Nephron progenitor cell (in vitro differentiated cells): ENCODE results near the gene KCNB1.
A peak's percentile ranks its signal among the peaks of the same experiment; 100 is the strongest.

ENCODE experiments used
- DNase-seq: peaks from one replicate; pipeline ENCODE4 v3.0.0; 2021
- H3K27ac Mint-ChIP-seq: 2 replicates; pipeline ENCODE4 v1.8.0; 2021; ENCODE audit warnings: mild to moderate bottlenecking, moderate library complexity, mixed read lengths
- H3K27me3 Mint-ChIP-seq: 2 replicates; pipeline ENCODE4 v1.8.0; 2021; ENCODE audit warnings: mild to moderate bottlenecking, low read depth, mixed read lengths; ENCODE audit not compliant: poor library complexity
- H3K36me3 Mint-ChIP-seq: 2 replicates; pipeline ENCODE4 v1.8.0; 2021; ENCODE audit warnings: low read depth, mixed read lengths
- H3K4me1 Mint-ChIP-seq: 2 replicates; pipeline ENCODE4 v1.8.0; 2021; ENCODE audit warnings: mixed read lengths
- H3K4me3 Mint-ChIP-seq: 2 replicates; pipeline ENCODE4 v1.8.0; 2021; ENCODE audit warnings: mild to moderate bottlenecking, moderate library complexity, mixed read lengths
- H3K9me3 Mint-ChIP-seq: 2 replicates; pipeline ENCODE4 v1.8.0; 2021; ENCODE audit warnings: mild to moderate bottlenecking, moderate library complexity, mixed read lengths
- CTCF ChIP-seq: fragments of 200-600 bp; sonication (generic); IDR thresholded peaks from 2 replicates; pipeline ENCODE4 v1.5.0; 2021; ENCODE audit warnings: antibody characterized with exemption

Gene KCNB1

GRCh38 chr20:49446080-49446479 is 36.4 kb downstream of the KCNB1 start:
- H3K4me1 Mint-ChIP-seq: peaks cover 39% of the 10 kb centered on the region
- H3K36me3 Mint-ChIP-seq: no peaks in the 10 kb centered on the region
- H3K4me3 Mint-ChIP-seq: no peak overlapping the region
- DNase-seq: no peak
- no peak overlapping the region for H3K27ac Mint-ChIP-seq
- no peaks in the 10 kb centered on the region for H3K9me3 Mint-ChIP-seq
- no peak for TF ChIP-seq CTCF
- peaks cover 21% of the 10 kb centered on the region for H3K27me3 Mint-ChIP-seq

GRCh38 chr20:49445176-49445575 is 37.3 kb downstream of the KCNB1 start:
- Mint-ChIP-seq H3K4me1 (peaks cover 39% of the 10 kb centered on the region), H3K4me3 (no peak overlapping the region), H3K27me3 (peaks cover 12% of the 10 kb centered on the region), H3K36me3 (no peaks in the 10 kb centered on the region), H3K9me3 (no peaks in the 10 kb centered on the region), H3K27ac (no peak overlapping the region)
- no peak for TF ChIP-seq CTCF
- no peak for DNase-seq

GRCh38 chr20:49444553-49444990 is 37.9 kb downstream of the KCNB1 start:
- H3K9me3 Mint-ChIP-seq: no peaks in the 10 kb centered on the region
- H3K36me3 Mint-ChIP-seq: no peaks in the 10 kb centered on the region
- no peak for TF ChIP-seq CTCF

GRCh38 chr20:49437057-49437456 is 45.4 kb downstream of the KCNB1 start:
- Mint-ChIP-seq H3K36me3 (no peaks in the 10 kb centered on the region), H3K4me1 (no peaks in the 10 kb centered on the region), H3K27ac (no peak overlapping the region), H3K27me3 (peaks cover 32% of the 10 kb centered on the region), H3K4me3 (no peak overlapping the region), H3K9me3 (no peaks in the 10 kb centered on the region)
- no peak for DNase-seq
- TF ChIP-seq CTCF: no peak

More at GRCh38 chr20:49444553-49444990, 37.9 kb downstream of the KCNB1 start:
- H3K27me3 Mint-ChIP-seq: peaks cover 9% of the 10 kb centered on the region
- no peak overlapping the region for H3K4me3 Mint-ChIP-seq
- DNase-seq: no peak
- H3K4me1 Mint-ChIP-seq: peaks cover 39% of the 10 kb centered on the region
- H3K27ac Mint-ChIP-seq: peak overlapping the region; percentile 52

DNA sequence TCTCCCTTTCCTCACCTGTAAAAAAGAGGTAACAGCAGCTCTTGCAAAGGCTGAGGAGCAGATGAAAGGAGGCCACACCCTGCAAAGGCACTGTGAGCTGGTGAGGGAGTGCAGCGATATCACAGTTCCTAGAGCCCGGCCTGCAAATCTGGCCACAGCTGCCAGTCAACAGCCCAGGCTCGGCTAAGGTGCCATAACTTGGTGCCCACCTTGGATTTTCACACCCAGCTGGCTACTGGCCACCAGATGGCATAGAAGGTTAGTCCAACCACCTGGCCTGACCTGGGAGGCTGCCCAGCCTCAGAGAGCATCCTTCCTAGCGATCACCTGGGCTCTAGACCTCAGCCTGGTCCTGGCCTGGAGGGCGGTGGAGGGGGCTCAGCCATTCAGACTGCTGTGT is 46.8 kb downstream of the KCNB1 start:
- Mint-ChIP-seq H3K27ac (no peak overlapping the region), H3K9me3 (no peaks in the 10 kb centered on the region), H3K36me3 (no peaks in the 10 kb centered on the region), H3K27me3 (peaks cover 35% of the 10 kb centered on the region), H3K4me1 (no peaks in the 10 kb centered on the region), H3K4me3 (no peak overlapping the region)
- no peak for TF ChIP-seq CTCF
- no peak for DNase-seq

GRCh38 chr20:49433333-49433732 is 49.1 kb downstream of the KCNB1 start:
- Mint-ChIP-seq H3K27me3 (peaks cover 39% of the 10 kb centered on the region), H3K4me3 (no peak overlapping the region), H3K9me3 (no peaks in the 10 kb centered on the region), H3K4me1 (no peaks in the 10 kb centered on the region), H3K36me3 (no peaks in the 10 kb centered on the region), H3K27ac (no peak overlapping the region)
- no peak for TF ChIP-seq CTCF
- DNase-seq: no peak
